T-helper 2 cell (primary cell): ENCODE measurements around the gene FAR2.
"Not testable (repeated sequence)": the region's sequence is repeated elsewhere in the genome, so short reads cannot be mapped to it uniquely, and the experiment has no call there.

Experiments used
- DNase-seq, 5 experiments: peaks; one replicate each; pipeline versions ENCODE4 v3.0.0 to v3.0.0-alpha.2; 2012 to 2022

Gene FAR2

DNA sequence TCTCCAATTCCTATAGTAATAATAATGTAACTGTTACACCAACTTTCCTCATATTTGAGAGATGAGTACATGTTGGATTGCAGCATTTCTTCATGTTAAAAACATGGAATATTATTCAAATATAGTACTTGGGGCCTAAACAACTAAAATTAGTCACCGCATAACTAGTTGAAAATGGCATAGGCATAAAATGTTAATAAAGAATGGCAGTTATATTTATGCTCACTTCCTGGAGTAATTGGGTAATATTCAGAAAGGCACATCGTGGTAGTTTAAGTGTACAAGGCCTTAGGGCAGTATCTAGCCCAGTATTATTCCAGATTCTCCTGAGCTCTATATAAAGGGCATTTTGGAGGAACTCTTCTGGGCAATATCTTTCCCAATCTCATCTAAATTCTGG is 185.9 kb downstream of the FAR2 start:
- no peak for DNase-seq

- DNase-seq = no peak
These were observed 188.2 kb downstream of the FAR2 start for GRCh38 chr12:29337325-29337724.

- no peak for DNase-seq
These were observed 194.1 kb downstream of the FAR2 start for GRCh38 chr12:29343022-29343799.

DNA sequence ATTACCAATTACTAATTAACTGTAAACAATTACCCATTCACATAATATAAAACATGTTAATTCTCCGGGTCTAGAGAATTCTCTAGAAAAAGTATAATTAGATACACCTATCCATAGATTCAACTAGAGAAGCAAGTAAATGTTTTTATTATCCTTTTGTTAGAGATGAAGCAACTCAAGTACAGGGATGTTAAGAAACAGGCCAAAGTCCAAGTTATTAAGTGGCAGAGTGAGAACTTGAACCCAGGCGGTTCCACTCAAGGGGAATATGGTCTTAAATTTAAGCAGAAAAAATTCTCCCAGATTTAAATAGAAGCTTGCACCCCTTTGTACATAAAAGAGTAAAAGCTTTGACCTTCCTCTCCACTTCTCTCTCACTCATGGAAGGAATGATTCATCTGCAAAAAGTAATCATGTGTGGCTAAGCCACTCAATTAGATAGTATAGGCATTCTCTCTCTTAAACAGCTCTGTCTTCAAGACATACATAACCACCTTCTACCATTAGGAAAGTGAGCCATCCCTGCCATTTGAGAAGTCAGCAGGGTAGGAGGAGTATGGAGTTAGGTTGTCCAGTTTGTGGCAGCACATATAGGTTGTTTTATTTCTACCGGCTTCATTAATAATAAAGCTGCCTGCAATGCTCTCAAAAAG is 197.8 kb downstream of the FAR2 start:
- DNase-seq = no peak

GRCh38 chr12:29350080-29350479 is 201.0 kb downstream of the FAR2 start:
- DNase-seq = no peak

DNA sequence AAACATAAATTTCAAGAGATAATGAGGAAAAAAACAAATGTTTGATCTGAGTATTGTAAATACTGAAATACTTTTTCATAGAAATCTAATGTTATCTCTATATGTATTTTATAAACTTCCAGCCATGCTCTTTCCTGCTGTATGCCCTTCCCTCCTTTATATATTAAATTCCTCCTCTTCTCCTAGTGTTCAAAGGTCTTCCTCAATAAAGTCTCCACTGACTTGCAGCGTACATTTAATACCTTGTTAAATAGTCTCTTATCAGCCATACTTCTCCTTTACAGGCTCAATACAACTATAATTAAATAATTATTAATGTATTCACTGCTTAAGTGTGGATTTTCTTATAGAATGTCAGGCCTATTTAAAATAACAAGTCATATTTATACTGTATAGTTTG is 205.9 kb downstream of the FAR2 start:
- no peak for DNase-seq

DNA sequence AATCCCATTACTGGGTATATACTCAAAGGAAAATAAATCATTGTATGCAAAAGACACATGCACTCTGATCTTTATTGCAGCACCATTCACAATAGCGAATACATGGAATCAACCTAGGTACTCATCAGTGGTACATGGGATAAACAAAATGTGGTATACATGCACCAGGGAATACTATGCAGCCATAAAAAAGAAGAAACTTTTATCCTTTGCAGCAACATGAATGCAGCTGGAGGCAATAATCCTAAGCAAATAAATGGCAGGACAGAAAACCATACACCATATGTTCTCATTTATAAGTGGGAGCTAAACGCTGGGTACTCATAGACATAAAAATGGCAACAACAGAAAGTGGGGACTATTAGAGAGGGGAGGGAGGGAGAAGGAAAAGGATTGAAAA is 216.0 kb downstream of the FAR2 start:
- no peak for DNase-seq

GRCh38 chr12:29374012-29374411 is 224.9 kb downstream of the FAR2 start:
- DNase-seq = no peak

- DNase-seq = no peak
These were observed 225.8 kb downstream of the FAR2 start for GRCh38 chr12:29374913-29375312.

- no peak for DNase-seq
These were observed 227.0 kb downstream of the FAR2 start for GRCh38 chr12:29376118-29376517.

DNA sequence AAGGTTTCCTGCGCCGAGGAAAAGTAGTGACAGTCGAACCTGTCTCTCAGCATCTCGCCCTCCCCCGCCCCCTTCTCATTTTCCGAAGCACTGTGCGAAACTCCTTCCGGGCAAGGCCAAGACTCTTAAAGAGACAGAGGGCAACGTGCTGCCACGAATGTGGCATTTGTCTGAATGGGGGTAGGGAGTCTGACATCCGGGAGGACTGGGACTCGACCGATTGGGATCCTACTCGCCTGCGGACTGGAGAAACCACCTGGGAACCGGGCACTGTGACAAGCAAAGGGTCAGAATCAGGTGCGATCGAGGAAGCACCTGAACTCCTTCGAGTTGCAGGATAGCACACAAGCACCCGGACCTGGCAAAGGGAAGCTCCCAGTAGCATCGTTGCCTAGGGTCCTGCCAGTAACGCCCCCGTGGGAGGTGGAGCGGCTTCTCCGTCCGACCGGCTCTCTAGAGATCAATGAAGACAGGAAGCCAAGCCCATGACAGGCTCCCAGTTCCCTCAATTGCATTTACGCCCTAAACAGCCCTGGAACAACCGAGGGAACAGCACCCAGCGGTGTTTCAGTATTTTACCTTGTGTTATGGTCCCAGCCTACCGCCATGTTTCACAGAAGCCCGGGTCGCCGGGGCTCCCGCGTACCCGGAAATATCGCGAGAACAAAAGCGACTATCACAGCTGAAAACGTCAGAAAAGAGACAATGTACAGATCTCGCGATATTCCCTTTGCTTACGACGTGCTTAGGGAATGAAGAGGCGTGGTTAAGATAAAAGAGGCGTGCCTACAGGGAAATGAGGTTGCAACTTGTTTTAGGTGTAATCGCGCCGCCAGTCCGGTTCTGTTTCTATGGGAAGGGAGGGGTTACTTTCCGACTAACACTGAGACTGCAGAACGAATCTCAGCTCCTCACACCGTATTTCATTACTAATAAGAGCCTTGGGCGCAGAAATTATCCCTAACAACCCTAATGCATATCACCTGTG is 231.8 kb downstream of the FAR2 start, which contains the start of gene ERGIC2:
ERGIC2 (minus strand) TSS at position 637 of the 988 bp plus-strand sequence. CDS start 9,539 bp downstream, outside the sequence.
- peak; percentile 64 to 99 (median 86) for DNase-seq

DNA sequence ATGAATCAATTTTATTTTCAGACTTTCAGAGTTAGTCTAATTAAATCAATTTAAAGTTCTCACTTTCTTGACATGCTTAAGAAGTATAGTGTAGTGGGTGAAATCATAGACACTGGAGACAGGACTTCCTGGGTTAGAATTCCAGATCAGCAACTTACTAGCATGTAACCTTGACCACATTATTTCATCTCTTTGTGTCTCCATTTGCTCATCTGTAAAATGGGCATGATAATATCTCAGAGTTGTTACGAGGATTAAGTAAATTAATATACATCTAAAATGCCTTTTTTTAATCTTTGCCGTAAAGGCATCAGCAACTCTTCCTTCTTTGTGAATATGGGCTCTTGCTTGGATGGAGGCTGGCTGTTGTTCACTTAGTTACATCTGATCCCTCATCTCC is 233.2 kb downstream of the FAR2 start:
- DNase-seq = no peak

GRCh38 chr12:29385194-29385593 is 236.1 kb downstream of the FAR2 start:
- DNase-seq = not testable (repeated sequence)
